RWPE2 (cell line): ENCODE measurements around the gene TCFL5.
"Not testable (repeated sequence)": the region's sequence is repeated elsewhere in the genome, so short reads cannot be mapped to it uniquely, and the experiment has no call there.

Experiments
- ATAC-seq: fragments of 200-7000 bp; cut with Tn5 transposase; 3 replicates; pipeline ENCODE4 v1.9.1; 2021; ENCODE audit warnings: low read depth
- DNase-seq: peaks from one replicate; pipeline ENCODE4 v3.0.0-alpha.2; 2020; ENCODE audit warnings: low spot score
- H3K27ac ChIP-seq: fragments of 450-650 bp; 2 replicates; pipeline ENCODE4 v1.5.1; 2017; ENCODE audit warnings: mild to moderate bottlenecking; ENCODE audit not compliant: poor library complexity, severe bottlenecking
- H3K27me3 ChIP-seq: fragments of 250-450 bp; sonication (Bioruptor Pico); 2 replicates; pipeline ENCODE4 v1.5.1; 2021; ENCODE audit warnings: mild to moderate bottlenecking, moderate library complexity; ENCODE audit not compliant: insufficient read depth, poor library complexity, severe bottlenecking
- H3K36me3 ChIP-seq: fragments of 250-450 bp; sonication (Bioruptor Pico); 2 replicates; pipeline ENCODE4 v1.5.1; 2020; ENCODE audit warnings: low read depth, mild to moderate bottlenecking, moderate library complexity
- H3K4me1 ChIP-seq: fragments of 250-450 bp; sonication (Bioruptor Pico); 2 replicates; pipeline ENCODE4 v1.5.1; 2021; ENCODE audit warnings: mild to moderate bottlenecking, moderate library complexity; ENCODE audit not compliant: insufficient read depth, poor library complexity, severe bottlenecking
- H3K4me3 ChIP-seq: fragments of 250-450 bp; sonication (Bioruptor Pico); 2 replicates; pipeline ENCODE4 v1.5.1; 2021; ENCODE audit warnings: mild to moderate bottlenecking, moderate library complexity; ENCODE audit not compliant: severe bottlenecking
- H3K9me3 ChIP-seq: fragments of 250-450 bp; sonication (Bioruptor Pico); 2 replicates; pipeline ENCODE4 v1.5.1; 2021; ENCODE audit warnings: mild to moderate bottlenecking, moderate library complexity; ENCODE audit not compliant: severe bottlenecking
- TF ChIP-seq, protein P1 (sequence below): fragments of 450-650 bp; IDR thresholded peaks from one replicate; pipeline ENCODE4 v1.5.1; 2017; ENCODE audit warnings: mild to moderate bottlenecking, moderate library complexity; ENCODE audit not compliant: poor library complexity, severe bottlenecking

The TCFL5 gene

DNA sequence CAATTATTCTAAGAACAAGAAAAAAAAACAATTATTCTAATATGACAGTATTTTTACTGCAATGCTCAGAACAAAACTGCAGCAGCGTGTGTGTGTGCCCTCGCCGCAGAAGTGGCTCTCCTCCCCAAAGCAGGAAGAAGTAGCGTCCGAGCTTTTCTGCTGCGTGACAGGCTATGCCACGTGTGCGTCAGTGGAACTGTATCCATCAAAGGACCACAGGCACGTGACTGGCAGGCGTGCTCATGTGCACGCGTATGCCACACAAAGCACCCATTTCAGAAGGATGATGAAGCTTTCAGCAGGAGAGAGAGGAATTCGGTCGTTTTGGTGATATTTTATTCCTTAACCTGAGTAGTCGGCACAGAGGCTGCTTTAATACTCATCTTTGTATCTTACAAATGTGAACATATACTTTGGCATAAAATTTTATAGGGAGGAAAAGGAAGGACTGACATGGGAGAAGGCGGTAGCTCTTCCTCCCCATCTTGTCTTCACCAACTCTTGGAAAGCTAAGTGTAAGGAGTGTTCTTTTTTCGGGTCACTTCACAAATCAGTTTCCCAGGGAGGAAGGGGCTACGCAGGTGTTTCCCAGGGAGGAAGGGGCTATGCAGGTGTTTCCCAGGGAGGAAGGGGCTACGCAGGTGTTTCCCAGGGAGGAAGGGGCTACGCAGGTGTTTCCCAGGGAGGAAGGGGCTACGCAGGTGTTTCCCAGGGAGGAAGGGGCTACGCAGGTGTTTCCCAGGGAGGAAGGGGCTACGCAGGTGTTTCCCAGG, 3.4 kb downstream of the TCFL5 start:
- no peak for ATAC-seq

DNA sequence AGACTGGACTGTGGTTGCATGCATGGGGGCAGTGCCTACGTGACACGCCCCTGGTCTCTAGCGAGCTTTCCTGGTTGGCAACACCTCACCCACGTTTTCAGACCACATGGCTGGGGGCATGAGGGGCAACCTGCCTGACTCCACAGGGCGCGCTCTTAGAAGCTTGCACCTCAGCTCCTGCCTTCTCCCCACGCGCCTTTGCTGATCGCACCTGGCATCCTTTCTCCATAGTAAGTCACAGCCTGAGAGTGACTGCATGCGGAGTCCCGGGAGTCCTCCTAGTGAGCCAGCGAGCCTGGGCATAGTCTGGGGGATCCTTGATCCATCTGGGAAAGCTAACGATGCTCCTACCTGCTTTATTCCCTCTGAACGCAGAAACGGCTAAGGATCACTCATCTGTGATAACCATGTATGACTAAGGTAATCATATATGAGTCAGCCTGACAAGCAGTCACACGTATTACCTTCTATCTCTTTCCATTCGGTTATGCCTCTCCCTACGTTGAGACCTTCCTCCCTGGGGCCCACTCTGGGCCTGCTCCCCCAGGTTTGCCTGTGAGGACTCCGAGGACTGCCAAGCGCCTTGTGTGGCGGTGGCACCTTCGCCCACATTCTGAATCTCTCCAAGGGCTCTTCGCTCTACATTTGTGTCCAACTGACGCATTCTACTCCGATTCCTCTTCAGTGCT, 4.5 kb downstream of the TCFL5 start:
- Histone ChIP-seq H3K27ac (peak overlapping the region; percentile 19), H3K4me3 (no peak overlapping the region), H3K36me3 (peaks cover 55% of the 10 kb centered on the region), H3K9me3 (no peaks in the 10 kb centered on the region), H3K4me1 (peaks cover 18% of the 10 kb centered on the region), H3K27me3 (no peaks in the 10 kb centered on the region)
- ATAC-seq (peak; percentile 92), DNase-seq (peak; percentile 80)
- TF ChIP-seq, protein P1, sequence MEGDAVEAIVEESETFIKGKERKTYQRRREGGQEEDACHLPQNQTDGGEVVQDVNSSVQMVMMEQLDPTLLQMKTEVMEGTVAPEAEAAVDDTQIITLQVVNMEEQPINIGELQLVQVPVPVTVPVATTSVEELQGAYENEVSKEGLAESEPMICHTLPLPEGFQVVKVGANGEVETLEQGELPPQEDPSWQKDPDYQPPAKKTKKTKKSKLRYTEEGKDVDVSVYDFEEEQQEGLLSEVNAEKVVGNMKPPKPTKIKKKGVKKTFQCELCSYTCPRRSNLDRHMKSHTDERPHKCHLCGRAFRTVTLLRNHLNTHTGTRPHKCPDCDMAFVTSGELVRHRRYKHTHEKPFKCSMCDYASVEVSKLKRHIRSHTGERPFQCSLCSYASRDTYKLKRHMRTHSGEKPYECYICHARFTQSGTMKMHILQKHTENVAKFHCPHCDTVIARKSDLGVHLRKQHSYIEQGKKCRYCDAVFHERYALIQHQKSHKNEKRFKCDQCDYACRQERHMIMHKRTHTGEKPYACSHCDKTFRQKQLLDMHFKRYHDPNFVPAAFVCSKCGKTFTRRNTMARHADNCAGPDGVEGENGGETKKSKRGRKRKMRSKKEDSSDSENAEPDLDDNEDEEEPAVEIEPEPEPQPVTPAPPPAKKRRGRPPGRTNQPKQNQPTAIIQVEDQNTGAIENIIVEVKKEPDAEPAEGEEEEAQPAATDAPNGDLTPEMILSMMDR, result no peak

More for the DNA sequence above, 3.4 kb downstream of the TCFL5 start:
- H3K27me3 ChIP-seq, result no peaks in the 10 kb centered on the region
- H3K27ac ChIP-seq, result peak overlapping the region; percentile 19
- no peaks in the 10 kb centered on the region for H3K9me3 ChIP-seq
- DNase-seq, result peak; percentile 72
- no peak overlapping the region for H3K4me3 ChIP-seq
- TF ChIP-seq, protein P1, result no peak
- H3K4me1 ChIP-seq, result peaks cover 18% of the 10 kb centered on the region
- H3K36me3 ChIP-seq, result peaks cover 47% of the 10 kb centered on the region

DNA sequence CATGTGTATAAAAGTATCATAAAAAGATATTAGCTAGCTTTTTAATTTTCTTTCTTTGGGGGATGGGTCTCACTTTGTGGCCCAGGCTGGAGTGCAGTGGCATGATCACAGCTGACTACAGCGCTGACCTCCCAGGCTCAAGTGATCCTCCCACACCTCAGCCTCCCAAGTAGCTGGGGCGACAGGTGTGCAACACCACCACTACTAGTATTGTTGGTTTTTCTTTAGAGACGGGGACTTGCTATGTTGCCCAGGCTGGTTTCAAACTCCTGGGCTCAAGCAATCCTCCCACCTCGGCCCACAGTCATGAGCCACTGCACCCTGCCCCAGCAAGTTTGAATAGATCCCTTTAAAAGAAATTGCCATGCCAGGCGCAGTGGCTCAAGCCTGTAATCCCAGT, 6.5 kb downstream of the TCFL5 start:
- DNase-seq (peak; percentile 63), ATAC-seq (no peak)
- peaks cover 17% of the 10 kb centered on the region for H3K4me1 ChIP-seq
- H3K4me3 ChIP-seq, result no peak overlapping the region
- H3K27me3 ChIP-seq, result no peaks in the 10 kb centered on the region
- no peak overlapping the region for H3K27ac ChIP-seq
- peaks cover 69% of the 10 kb centered on the region for H3K36me3 ChIP-seq
- TF ChIP-seq, protein P1, result no peak
- H3K9me3 ChIP-seq, result no peaks in the 10 kb centered on the region

DNA sequence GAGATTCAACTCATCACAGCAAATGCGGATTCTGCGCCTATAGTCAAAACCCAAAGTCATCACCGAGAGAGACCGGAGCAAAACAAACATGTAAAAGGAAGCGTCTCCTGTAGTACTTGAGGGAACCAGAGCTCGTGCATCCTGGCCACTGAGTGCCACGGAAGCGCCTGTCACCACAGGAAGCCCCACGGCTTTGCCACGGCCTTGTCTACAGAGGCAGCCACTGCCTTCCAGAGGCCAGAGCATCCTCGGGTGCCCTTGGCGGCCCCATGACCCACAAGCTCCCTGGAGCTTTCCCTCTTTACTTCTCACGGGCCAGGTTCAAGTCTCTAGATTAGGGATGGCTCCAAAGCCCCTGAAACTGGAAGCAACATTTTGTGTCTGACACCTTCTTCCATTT, 7.5 kb downstream of the TCFL5 start:
- Histone ChIP-seq H3K36me3 (peaks cover 71% of the 10 kb centered on the region), H3K9me3 (no peaks in the 10 kb centered on the region), H3K27ac (no peak overlapping the region), H3K27me3 (no peaks in the 10 kb centered on the region), H3K4me1 (peaks cover 12% of the 10 kb centered on the region), H3K4me3 (no peak overlapping the region)
- TF ChIP-seq, protein P1, result no peak
- peak; percentile 75 for DNase-seq
- no peak for ATAC-seq

DNA sequence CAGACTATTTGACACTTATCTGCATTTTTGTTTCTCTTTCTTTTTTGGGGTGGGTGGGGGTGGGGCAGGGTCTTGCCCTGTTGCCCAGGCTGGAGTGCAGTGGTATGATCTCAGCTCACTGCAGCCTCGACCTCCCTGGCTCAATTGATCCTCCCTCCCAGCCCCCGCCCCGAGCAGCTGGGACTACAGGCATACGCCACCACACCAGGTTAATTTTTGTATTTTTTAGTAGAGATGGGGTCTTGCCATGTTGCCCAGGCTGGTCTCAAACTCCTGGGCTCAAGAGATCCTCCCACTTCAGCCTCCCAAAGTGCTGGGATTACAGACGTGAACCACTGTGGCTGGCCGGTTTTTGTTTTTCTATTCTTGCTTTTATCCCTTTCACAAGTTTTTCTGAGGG, 8.3 kb downstream of the TCFL5 start:
- Histone ChIP-seq H3K36me3 (peaks cover 67% of the 10 kb centered on the region), H3K4me1 (peaks cover 12% of the 10 kb centered on the region)
- H3K9me3 ChIP-seq, ATAC-seq, H3K4me3 ChIP-seq, H3K27ac ChIP-seq, H3K27me3 ChIP-seq: not testable (repeated sequence)
- peak; percentile 54 for DNase-seq
